Measurements from ENCODE around the gene KIF16B. TPM values are rescaled to one million over a fixed set of nuclear protein-coding genes. Genes with fewer than 3 reads are reported as not detected.

The KIF16B gene
- total and polyA plus RNA-seq, 2 of the 13 experiments (the other 11 are each of a cell fraction or from before 2014, with no cell fraction given): 6.9 to 18.0 TPM

DNA sequence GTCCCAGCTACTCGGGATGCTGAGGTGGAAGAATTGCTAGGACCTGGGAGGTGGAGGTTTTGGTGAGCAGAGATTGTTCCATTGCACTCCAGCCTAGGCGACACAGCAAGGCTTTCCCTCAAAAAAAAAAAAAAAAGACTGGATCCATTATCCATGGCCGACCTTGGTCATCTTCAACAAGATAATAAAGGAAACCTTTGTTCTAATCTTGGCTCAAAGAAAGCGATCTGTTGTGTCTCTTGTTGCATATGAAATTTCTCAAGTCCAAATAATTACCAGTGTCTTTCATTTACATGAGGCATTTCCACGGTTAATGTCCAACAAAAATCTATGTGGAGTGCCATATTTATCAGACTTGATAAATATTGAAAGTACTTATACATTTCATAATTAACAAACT is 23.7 kb upstream of the KIF16B start:
- no peak for FAIRE-seq
- WGBS (ENCODE audit: low lambda C conversion rate): 11% methylated on average over 5 of the region's 5 CpGs

More for the DNA sequence above, 23.7 kb upstream of the KIF16B start:
- in situ Hi-C loops (cut with HindIII; ENCODE audit: extremely low pct_ligation_motif_present, low pct_unique_long_range_greater_than_20kb): no loop called here
- no peak overlapping the region for H3K9ac ChIP-seq (ENCODE audit: insufficient read depth, low read depth, low read length)
- no peaks in the 10 kb centered on the region; a peak in 1 of 5 replicates for H3K27me3 ChIP-seq (ENCODE audit: control insufficient read depth in 1 of 2, insufficient read depth in 2 of 2, low read length in 2 of 2)
- ChIA-PET CTCF (ENCODE audit: low intra/inter-chr PET ratio, low total read pairs) (no interaction called here), POLR2A (no interaction called here)
- H2AFZ ChIP-seq (ENCODE audit: low read length): no peak overlapping the region
- H3K36me3 ChIP-seq (replicated peaks in 1 of 2; ENCODE audit: control insufficient read depth in 1 of 2, insufficient read depth in 2 of 2, low read length in 2 of 2): no peaks in the 10 kb centered on the region
- no peaks in the 10 kb centered on the region for H4K20me1 ChIP-seq (ENCODE audit: insufficient read depth, low read length)
- BruUV-seq (replicated peaks): no TSS peak
- H3K4me1 ChIP-seq (ENCODE audit: insufficient read depth, low read length): peaks cover 12% of the 10 kb centered on the region; the same call in 1 of the 2 replicates
- H3K27ac ChIP-seq (ENCODE audit: extremely low read length, insufficient read depth, low read length): no peak overlapping the region
- ATAC-seq (no peak; the same call in 2 of the 3 replicates), DNase-seq (ENCODE audit: low spot score) (peak; percentile 31)
- H3K4me2 ChIP-seq (ENCODE audit: low read depth, low read length): no peak overlapping the region
- TF ChIP-seq, protein P1, sequence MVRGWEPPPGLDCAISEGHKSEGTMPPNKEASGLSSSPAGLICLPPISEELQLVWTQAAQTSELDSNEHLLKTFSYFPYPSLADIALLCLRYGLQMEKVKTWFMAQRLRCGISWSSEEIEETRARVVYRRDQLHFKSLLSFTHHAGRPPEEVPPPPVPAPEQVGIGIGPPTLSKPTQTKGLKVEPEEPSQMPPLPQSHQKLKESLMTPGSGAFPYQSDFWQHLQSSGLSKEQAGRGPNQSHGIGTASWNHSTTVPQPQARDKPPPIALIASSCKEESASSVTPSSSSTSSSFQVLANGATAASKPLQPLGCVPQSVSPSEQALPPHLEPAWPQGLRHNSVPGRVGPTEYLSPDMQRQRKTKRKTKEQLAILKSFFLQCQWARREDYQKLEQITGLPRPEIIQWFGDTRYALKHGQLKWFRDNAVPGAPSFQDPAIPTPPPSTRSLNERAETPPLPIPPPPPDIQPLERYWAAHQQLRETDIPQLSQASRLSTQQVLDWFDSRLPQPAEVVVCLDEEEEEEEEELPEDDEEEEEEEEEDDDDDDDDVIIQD (CRISPR knock-in tag; IDR thresholded peaks at IDR 0.05; ENCODE audit: low read depth): no peak
- TF ChIP-seq SOX13 (IDR thresholded peaks at IDR 0.05): no peak
- TF ChIP-seq SOX13 (CRISPR knock-in tag; conservative IDR thresholded peaks at IDR 0.05 in 1 of 2, IDR thresholded peaks at IDR 0.05 in 1 of 2): peak in 1 of 2 experiments; percentile 50; a peak in 2 of 4 replicates
- TF ChIP-seq WIZ (CRISPR knock-in tag; IDR thresholded peaks at IDR 0.05): no peak
- TF ChIP-seq ATM (IDR thresholded peaks at IDR 0.05; ENCODE audit: borderline replicate concordance): no peak
- no peak for TF ChIP-seq POLR2A (IDR thresholded peaks at IDR 0.05; ENCODE audit: insufficient read depth in 1 of 2, low read depth in 2 of 2, low read length in 2 of 2)
- TF ChIP-seq, protein P2, sequence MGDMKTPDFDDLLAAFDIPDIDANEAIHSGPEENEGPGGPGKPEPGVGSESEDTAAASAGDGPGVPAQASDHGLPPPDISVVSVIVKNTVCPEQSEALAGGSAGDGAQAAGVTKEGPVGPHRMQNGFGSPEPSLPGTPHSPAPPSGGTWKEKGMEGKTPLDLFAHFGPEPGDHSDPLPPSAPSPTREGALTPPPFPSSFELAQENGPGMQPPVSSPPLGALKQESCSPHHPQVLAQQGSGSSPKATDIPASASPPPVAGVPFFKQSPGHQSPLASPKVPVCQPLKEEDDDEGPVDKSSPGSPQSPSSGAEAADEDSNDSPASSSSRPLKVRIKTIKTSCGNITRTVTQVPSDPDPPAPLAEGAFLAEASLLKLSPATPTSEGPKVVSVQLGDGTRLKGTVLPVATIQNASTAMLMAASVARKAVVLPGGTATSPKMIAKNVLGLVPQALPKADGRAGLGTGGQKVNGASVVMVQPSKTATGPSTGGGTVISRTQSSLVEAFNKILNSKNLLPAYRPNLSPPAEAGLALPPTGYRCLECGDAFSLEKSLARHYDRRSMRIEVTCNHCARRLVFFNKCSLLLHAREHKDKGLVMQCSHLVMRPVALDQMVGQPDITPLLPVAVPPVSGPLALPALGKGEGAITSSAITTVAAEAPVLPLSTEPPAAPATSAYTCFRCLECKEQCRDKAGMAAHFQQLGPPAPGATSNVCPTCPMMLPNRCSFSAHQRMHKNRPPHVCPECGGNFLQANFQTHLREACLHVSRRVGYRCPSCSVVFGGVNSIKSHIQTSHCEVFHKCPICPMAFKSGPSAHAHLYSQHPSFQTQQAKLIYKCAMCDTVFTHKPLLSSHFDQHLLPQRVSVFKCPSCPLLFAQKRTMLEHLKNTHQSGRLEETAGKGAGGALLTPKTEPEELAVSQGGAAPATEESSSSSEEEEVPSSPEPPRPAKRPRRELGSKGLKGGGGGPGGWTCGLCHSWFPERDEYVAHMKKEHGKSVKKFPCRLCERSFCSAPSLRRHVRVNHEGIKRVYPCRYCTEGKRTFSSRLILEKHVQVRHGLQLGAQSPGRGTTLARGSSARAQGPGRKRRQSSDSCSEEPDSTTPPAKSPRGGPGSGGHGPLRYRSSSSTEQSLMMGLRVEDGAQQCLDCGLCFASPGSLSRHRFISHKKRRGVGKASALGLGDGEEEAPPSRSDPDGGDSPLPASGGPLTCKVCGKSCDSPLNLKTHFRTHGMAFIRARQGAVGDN (CRISPR knock-in tag; IDR thresholded peaks at IDR 0.05): no peak
- TF ChIP-seq, protein P3, sequence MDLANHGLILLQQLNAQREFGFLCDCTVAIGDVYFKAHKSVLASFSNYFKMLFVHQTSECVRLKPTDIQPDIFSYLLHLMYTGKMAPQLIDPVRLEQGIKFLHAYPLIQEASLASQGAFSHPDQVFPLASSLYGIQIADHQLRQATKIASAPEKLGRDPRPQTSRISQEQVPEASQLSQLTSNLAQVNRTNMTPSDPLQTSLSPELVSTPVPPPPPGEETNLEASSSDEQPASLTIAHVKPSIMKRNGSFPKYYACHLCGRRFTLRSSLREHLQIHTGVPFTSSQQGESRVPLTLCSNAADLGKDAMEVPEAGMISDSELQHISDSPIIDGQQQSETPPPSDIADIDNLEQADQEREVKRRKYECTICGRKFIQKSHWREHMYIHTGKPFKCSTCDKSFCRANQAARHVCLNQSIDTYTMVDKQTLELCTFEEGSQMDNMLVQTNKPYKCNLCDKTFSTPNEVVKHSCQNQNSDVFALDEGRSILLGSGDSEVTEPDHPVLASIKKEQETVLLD (CRISPR knock-in tag; IDR thresholded peaks at IDR 0.05; ENCODE audit: low read depth): no peak
- TF ChIP-seq SNAI1 (CRISPR knock-in tag; IDR thresholded peaks at IDR 0.05; ENCODE audit: borderline replicate concordance): no peak
- no peaks in the 10 kb centered on the region for H3K9me3 ChIP-seq (ENCODE audit: low read length)
- no peak overlapping the region for H3K4me3 ChIP-seq (replicated peaks in 1 of 3; ENCODE audit: insufficient read depth in 1 of 3, low read depth in 2 of 3, low read length in 3 of 3)
- intact Hi-C loops (cut with micrococcal nuclease; ENCODE audit: unreplicated experiment): no loop called here
- H3K79me2 ChIP-seq (ENCODE audit: insufficient read depth, low read length): no peaks in the 10 kb centered on the region
